WERI-Rb-1 (cell line): ENCODE results near the gene ID2.

ENCODE experiments used
- DNase-seq: peaks from one replicate; pipeline ENCODE4 v3.0.0-alpha.2; 2020
- H3K27ac ChIP-seq: fragments of 250-450 bp; sonication (Bioruptor Pico); 2 replicates; pipeline ENCODE4 v1.5.1; 2020; ENCODE audit warnings: mild to moderate bottlenecking, moderate library complexity
- H3K27me3 ChIP-seq: fragments of 250-450 bp; sonication (Bioruptor Pico); 2 replicates; pipeline ENCODE4 v1.5.1; 2021; ENCODE audit warnings: mild to moderate bottlenecking, low read depth, moderate library complexity; ENCODE audit not compliant: insufficient read depth, severe bottlenecking
- H3K36me3 ChIP-seq: fragments of 250-450 bp; sonication (Bioruptor Pico); 2 replicates; pipeline ENCODE4 v1.5.1; 2020; ENCODE audit warnings: mild to moderate bottlenecking, moderate library complexity
- H3K4me3 ChIP-seq: 2 replicates; pipeline ENCODE4 v1.5.1; 2011; ENCODE audit warnings: low read depth, mild to moderate bottlenecking, control low read depth, low read length
- H3K9me3 ChIP-seq: fragments of 250-450 bp; sonication (Bioruptor Pico); 2 replicates; pipeline ENCODE4 v1.5.1; 2021; ENCODE audit warnings: mild to moderate bottlenecking, moderate library complexity; ENCODE audit not compliant: severe bottlenecking
- CTCF ChIP-seq: IDR thresholded peaks from 2 replicates; pipeline ENCODE4 v1.5.1; 2011; ENCODE audit warnings: low read depth, mild to moderate bottlenecking, control low read depth, inconsistent platforms, low read length

Gene ID2

GRCh38 chr2:8649718-8650117 lies 32.1 kb upstream of the ID2 start:
- Histone ChIP-seq H3K27me3 (no peaks in the 10 kb centered on the region), H3K9me3 (peaks cover 16% of the 10 kb centered on the region), H3K27ac (no peak overlapping the region), H3K4me3 (no peak overlapping the region), H3K36me3 (no peaks in the 10 kb centered on the region)
- DNase-seq, result no peak
- no peak for TF ChIP-seq CTCF

- Histone ChIP-seq H3K27ac (no peak overlapping the region), H3K4me3 (no peak overlapping the region), H3K36me3 (no peaks in the 10 kb centered on the region), H3K27me3 (no peaks in the 10 kb centered on the region), H3K9me3 (peaks cover 14% of the 10 kb centered on the region)
- no peak for TF ChIP-seq CTCF
- DNase-seq, result no peak
Observed at GRCh38 chr2:8650256-8650655, 31.6 kb upstream of the ID2 start.

- Histone ChIP-seq H3K4me3 (no peak overlapping the region), H3K36me3 (no peaks in the 10 kb centered on the region), H3K27me3 (no peaks in the 10 kb centered on the region), H3K27ac (no peak overlapping the region), H3K9me3 (no peaks in the 10 kb centered on the region)
- DNase-seq, result no peak
- TF ChIP-seq CTCF, result no peak
Observed at GRCh38 chr2:8652774-8653426, 29.0 kb upstream of the ID2 start.

- no peak for DNase-seq
- no peak overlapping the region for H3K27ac ChIP-seq
- H3K27me3 ChIP-seq, result no peaks in the 10 kb centered on the region
- no peak overlapping the region for H3K4me3 ChIP-seq
- H3K36me3 ChIP-seq, result no peaks in the 10 kb centered on the region
- TF ChIP-seq CTCF, result no peak
- H3K9me3 ChIP-seq, result no peaks in the 10 kb centered on the region
Observed at GRCh38 chr2:8653485-8653884, 28.4 kb upstream of the ID2 start.

- H3K27me3 ChIP-seq, result no peaks in the 10 kb centered on the region
- no peak for DNase-seq
- no peak overlapping the region for H3K27ac ChIP-seq
- H3K36me3 ChIP-seq, result no peaks in the 10 kb centered on the region
- no peaks in the 10 kb centered on the region for H3K9me3 ChIP-seq
- no peak for TF ChIP-seq CTCF
- no peak overlapping the region for H3K4me3 ChIP-seq
Observed at GRCh38 chr2:8654041-8654440, 27.8 kb upstream of the ID2 start.

- no peak overlapping the region for H3K4me3 ChIP-seq
- H3K9me3 ChIP-seq, result no peaks in the 10 kb centered on the region
- H3K27me3 ChIP-seq, result no peaks in the 10 kb centered on the region
- no peak overlapping the region for H3K27ac ChIP-seq
- TF ChIP-seq CTCF, result no peak
- no peaks in the 10 kb centered on the region for H3K36me3 ChIP-seq
- DNase-seq, result no peak
Observed at GRCh38 chr2:8654483-8654882, 27.4 kb upstream of the ID2 start.
